ENCODE measurements around the gene MRPS14. TPM values are rescaled to one million over a fixed set of nuclear protein-coding genes. Genes with fewer than 3 reads are reported as not detected.

Gene MRPS14
- total and polyA plus RNA-seq, 2 donors (not counting 1 experiment from before 2014, with no cell fraction given), result 9.1 to 29.4 TPM

GRCh38 chr1:174999216-174999935, 23.8 kb downstream of the MRPS14 start:
- no peaks in the 10 kb centered on the region for H3K27me3 Mint-ChIP-seq
- ATAC-seq (ENCODE audit: low read depth) (peak; percentile 73), DNase-seq (peak; percentile 100)
- no peaks in the 10 kb centered on the region for H3K9me3 Mint-ChIP-seq (ENCODE audit: insufficient read depth)
- WGBS (ENCODE audit: insufficient coverage), result under 1% methylated on average over 58 of the region's 58 CpGs
- TF ChIP-seq EZH2 (IDR thresholded peaks at IDR 0.05; ENCODE audit: borderline replicate concordance, insufficient read depth, low read depth, low read length, poor library complexity, severe bottlenecking) (no peak), CTCF (IDR thresholded peaks at IDR 0.05) (no peak)
- no peak overlapping the region for H3K27ac Mint-ChIP-seq
- Histone ChIP-seq H3K27me3 (replicated peaks in 1 of 4; ENCODE audit: control extremely low read depth in 1 of 4, control insufficient read depth in 3 of 4, insufficient read depth in 4 of 4, low read length in 3 of 4) (no peaks in the 10 kb centered on the region), H4K20me1 (ENCODE audit: control insufficient read depth, insufficient read depth, low read length, poor library complexity, severe bottlenecking) (peaks cover 13% of the 10 kb centered on the region), H3K27ac (ENCODE audit: low read length in 2 of 2) (peak overlapping the region; percentile 99), H3K9ac (ENCODE audit: low read length) (peak overlapping the region; percentile 99), H3K4me1 (ENCODE audit: control insufficient read depth in 2 of 2, insufficient read depth in 2 of 2, low read length in 2 of 2) (peaks cover 22 to 23% of the 10 kb centered on the region in 2 donors), H3K4me2 (replicated peaks; ENCODE audit: low read depth, low read length, poor library complexity, severe bottlenecking) (peak overlapping the region; percentile 91), H3K9me3 (ENCODE audit: control extremely low read depth in 1 of 3, control insufficient read depth in 2 of 3, insufficient read depth in 1 of 3, low read length in 2 of 3) (no peaks in the 10 kb centered on the region), H3K36me3 (replicated peaks in 1 of 2; ENCODE audit: control extremely low read depth in 1 of 2, control insufficient read depth in 1 of 2, extremely low read depth in 1 of 2, insufficient read depth in 2 of 2, low read length in 1 of 2) (peaks cover 0 to 1% of the 10 kb centered on the region in 2 experiments), H2AFZ (ENCODE audit: insufficient read depth, low read depth, low read length, poor library complexity, severe bottlenecking) (peak overlapping the region; percentile 77), H3K79me2 (ENCODE audit: control insufficient read depth, insufficient read depth, low read length) (peaks cover 44% of the 10 kb centered on the region), H3K4me3 (ENCODE audit: control extremely low read depth in 1 of 5, extremely low read depth in 1 of 5, insufficient read depth in 1 of 5, low read depth in 2 of 5, low read length in 4 of 5) (peak overlapping the region; percentile 73 to 93 (median 91))
- peaks cover 36% of the 10 kb centered on the region for H3K4me1 Mint-ChIP-seq
- ChIA-PET POLR2A (interaction anchor here (0.8 to 3.3 kb wide), 19 partner anchors 9 to 1522 kb away, joined by 3 to 57 read pairs (median 5); partner anchors contain the start of genes MRPS14, PRDX6 and ZBTB37), CTCF (interaction anchor here (0.7 to 4.2 kb wide), 24 partner anchors 10 to 737 kb away, joined by 3 to 22 read pairs (median 4); partner anchors contain the start of gene MRPS14)
- intact Hi-C loops (cut with micrococcal nuclease), result loop anchor here (1.0 to 10.0 kb wide), 6 partner anchors 24 to 1175 kb away; partner anchors contain the start of genes CENPL, DARS2, MRPS14 and RC3H1
- H3K4me3 Mint-ChIP-seq, result no peak overlapping the region

All from B cell (primary cell).